ENCODE measurements around the gene LRRN4.

LRRN4 gene

DNA sequence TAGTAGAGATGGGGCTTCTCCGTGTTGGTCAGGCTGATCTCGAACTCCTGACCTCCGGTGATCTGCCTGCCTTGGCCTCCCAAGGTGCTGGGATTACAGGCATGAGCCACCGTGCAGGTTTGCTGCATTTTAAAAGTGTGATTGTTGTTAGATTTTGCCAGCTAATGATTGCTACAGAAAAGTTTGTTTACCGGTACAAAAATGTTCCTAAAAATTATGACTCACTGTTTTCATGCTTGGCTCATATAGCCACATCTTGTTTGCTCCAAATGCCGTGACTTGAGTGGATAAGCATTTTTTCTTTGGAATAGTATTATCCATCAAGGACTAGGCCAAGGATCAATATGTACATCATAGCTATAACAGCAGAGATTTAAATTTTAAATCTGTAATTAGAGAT is 24.3 kb downstream of the LRRN4 start:
- DNase-seq: no peak

DNA sequence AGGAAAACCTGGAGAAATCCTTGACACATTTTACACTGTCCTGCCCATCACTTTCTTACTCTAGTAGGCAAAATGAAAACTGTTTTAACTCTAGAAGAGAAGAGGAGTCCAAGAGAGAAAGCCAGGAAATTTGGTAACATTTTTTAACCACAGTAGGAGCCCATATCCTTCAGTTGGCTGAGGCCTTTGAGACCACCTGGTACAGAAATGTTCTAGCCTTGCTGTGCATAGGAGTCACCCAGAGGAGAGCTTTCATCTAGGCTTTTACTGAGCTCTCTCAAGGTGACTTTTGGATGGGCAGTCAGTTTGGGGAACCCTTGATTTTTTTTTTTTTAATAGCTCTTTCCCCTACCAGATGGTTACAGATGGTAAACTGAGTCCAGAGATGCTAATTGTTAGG is 25.0 kb downstream of the LRRN4 start:
- no peak for DNase-seq

DNA sequence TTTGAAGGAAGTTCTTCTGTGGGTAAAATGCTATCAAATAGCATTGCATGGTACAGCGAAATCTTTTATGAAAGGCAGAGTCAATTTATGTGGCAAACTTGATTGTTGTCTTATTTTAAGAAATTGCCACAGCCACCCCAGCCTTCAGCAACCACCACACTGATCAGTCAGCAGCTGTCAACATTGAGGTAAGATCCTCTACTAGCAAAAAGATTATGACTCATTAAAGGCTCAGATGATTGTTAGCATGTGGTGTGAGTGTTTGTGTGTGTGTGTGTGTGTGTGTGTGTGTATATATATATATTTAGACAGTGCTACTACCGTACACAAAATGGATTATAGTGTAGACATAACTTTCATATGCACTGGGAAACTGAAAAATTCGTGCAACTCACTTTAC is 27.8 kb downstream of the LRRN4 start:
- no peak for DNase-seq

DNA sequence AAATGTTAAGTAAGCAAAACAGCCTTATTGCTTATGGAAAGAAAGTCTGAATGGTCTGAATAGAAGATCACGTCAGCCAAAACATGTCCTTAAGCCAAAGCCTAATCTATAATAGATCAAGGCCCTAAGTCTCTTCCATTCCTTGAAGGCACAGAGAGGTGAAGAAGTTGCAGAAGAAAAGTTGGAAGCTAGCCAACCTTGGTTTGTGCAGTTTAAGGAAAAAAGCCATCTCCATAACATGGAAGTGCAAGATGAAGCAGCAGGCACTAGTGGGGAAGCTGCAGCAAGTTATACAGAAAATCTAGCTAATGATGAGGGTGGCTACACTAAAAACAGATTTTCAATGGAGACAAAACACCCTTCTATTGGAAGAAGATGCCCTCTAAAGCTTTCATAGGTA is 29.1 kb downstream of the LRRN4 start:
- DNase-seq: no peak

DNA sequence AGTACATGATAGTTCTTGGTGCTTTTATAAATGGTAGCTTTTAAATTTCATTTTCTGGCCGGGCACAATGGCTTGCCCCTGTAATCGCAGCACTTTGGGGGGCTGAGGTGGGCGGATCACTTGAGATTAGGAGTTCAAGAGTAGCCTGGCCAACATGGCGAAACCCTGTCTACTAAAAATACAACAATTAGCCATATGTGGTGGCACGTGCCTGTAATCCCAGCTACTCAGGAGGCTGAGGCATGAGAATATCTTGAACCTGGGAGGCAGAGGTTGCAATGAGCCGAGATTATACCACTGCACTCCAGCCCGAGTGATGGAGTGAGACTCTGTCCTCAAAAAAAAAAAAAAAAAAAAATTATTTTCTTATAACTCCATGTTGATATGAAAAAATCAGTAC is 36.0 kb downstream of the LRRN4 start:
- DNase-seq: no peak

DNA sequence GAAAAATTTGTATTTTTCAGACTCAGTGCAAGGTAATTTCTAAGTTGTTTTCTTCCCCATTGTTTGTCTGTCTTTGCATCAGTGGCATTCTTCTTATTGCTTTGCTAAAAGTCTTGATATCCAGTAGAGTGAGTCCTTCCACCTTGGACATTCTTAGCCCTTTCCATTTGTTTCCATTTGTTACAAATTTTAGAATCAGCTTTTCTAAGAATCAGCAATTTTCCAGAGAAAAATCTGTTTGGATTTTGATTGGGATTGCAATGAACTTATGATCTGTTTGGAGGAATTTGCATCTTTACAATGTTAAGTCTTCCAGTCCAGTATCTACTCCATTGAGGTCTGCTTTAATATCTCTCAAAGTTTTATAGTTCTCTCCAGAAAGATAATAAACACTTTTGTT is 36.4 kb downstream of the LRRN4 start:
- no peak for DNase-seq

DNA sequence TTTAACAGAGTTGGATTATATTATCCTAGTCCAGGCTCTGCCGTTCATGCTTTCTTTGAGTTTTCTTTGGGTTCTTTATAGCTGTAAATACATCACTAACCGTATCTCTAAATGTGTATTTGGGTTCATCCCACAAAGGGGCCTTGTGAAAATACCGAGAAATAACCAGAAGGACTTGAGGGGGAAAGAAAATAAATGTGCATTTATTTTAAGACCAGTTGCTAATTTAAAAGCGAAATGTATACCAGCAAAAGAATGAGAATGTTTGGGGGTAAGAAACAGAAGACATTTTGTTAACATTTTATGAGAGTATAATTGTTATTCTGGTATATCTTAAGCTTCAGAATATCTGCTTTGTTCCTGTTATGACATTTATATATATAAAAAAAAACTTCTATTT is 38.9 kb downstream of the LRRN4 start:
- DNase-seq: no peak

DNA sequence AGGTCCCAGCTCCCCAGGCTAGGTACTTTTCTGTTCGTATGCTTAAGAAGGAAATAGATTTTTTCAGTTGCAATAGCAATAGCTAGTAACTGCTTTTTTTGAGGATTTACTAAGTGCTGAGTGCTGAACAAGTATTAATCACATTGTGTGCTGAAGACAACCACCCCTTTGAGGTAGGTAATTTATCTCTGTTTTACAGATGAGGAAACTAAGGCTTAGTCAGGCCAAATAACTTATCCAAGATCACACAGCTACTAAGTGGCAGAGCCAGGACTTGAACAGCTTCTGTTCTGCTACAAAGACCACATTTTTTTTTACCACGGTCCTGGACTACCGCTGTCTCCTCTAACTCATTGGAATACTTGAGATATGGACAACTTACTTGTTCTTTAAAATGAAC is 39.8 kb downstream of the LRRN4 start:
- no peak for DNase-seq

DNA sequence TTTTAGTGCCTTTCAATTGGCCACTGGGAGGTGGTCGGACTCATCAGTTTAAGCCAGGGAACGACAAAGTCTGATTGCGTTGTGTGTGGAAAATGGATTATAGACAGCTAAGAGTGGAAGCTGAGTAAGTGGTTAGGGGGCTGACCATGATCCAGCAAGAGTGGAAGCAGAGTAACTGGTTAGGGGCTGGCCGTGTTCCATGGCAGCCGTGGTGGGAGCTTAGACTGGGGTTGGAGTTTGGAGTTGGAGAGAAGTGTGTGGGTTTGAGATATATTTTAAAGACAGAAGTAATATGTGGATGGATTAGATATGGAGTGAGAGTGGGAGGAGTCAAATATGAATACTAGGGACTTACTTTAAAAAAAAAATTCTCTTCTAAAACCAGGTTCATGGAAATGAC is 41.7 kb downstream of the LRRN4 start:
- no peak for DNase-seq

DNA sequence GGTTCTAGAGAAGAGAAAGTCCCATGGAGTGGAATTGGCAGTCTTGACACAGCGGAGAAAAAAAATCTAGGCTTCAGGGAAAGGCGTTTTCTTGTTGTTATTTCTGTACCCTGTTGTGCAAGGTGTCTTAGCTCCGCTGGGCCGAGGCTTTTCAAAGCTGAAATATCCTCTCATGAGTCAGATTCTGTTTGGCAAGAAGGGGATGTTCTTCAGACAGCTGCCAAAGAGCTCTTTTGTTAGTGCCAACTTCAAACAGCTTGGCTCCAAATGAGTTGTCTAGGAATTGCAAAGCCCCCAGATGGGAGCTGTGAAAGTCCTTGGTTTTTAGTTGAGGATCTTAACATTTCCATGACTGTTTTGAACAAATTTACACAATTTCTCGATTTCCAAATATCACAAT is 45.6 kb downstream of the LRRN4 start:
- no peak for DNase-seq

DNA sequence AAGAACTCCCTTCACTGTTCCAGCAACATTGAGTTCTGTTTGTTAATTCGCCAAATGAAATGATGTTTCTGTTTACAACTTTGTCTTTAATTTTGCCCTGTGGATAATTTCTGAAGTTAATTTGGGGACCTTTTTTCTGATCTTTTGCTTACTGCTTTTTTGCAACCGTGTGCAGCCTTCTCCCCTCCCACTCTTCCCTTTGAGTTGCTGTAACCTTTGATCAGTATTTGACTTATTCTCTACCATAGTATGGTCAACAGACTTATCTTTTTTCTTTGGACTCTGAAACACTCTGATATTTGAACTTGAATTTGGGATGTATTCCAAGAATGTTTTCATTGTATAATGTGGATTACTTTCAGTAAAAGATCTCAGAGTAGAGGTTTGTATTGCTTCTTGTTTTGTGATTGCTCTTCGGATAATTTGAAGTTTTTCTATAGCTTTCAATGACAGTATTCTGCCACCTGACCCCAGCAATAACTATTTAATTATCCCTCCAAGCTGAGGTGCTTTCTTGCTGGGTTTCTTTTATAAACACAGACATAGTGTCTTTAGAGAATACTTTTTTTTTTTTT is 46.2 kb downstream of the LRRN4 start:
- DNase-seq: no peak

DNA sequence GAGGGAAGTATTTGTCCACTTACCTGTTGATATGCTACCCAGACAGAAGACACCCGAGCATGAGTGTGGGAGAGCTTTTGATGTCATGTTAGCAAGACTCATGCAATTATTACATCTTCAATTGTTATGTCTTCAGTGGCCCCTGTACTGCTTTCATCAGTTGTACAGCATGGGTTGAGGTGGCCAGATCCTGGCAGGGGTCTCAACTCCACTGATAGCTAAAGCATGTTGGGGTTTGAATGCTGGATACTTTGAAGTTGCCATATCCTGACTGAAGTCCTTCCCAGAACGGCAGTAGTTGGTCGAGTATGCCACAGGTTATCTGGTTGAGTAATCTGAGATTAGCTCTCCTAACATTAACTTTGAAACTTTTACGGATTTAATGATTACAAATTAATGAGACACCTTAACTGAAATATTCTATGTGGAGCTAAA is 46.7 kb downstream of the LRRN4 start:
- DNase-seq: no peak

DNA sequence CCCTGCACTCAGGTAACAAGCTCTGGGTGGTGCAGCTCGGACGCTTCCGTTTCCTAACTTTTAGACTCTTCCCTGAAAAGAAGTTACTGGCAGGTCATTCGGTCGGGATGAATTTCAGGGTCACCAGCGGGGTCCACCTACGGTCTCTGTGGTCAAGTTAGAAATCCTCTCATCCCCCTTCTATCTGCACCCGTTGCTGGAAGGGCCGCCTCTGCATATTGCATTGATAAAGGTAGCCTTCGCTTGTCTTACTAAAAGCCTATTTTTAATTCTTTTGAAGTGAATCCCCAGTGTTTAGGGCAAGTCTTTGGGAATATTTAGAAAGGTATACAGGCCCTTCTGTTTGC is 47.3 kb downstream of the LRRN4 start:
- no peak for DNase-seq

DNA sequence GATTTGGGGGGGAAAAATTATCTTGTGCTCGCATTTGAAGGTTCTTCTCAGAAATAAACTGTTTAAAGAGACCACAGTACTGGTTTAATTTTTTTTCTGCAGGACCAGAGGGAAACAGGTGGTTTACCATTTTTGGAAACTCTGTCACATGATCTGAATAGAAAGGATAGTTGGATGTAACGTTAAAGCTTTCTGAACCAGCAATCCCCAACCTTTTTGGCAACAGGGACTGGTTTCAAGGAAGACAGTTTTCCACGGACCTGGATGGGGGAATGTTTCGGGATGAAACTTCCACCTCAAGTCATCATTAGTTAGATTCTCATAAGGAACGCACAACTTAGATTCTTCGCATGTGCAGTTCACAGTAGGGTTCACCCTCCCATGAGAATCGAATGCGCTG is 53.0 kb downstream of the LRRN4 start:
- DNase-seq: no peak

DNA sequence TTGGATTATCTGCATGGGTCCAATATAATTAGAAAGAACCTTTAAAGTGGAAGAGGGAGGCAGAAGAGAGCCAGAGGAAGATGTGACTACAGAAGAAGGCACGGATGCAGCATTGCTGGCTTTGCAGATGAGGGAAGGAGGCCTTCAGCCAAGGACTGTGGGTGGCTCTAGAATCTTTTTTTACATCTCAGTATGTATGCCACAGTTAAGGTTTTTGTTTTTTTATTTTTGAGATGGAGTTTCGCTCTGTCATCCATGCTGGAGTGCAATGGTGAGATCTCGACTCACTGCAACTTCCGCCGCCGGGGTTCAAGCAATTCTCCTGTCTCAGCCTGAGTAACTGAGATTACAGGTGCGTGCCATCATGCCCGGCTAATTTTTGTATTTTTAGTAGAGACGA is 54.1 kb downstream of the LRRN4 start:
- no peak for DNase-seq

DNA sequence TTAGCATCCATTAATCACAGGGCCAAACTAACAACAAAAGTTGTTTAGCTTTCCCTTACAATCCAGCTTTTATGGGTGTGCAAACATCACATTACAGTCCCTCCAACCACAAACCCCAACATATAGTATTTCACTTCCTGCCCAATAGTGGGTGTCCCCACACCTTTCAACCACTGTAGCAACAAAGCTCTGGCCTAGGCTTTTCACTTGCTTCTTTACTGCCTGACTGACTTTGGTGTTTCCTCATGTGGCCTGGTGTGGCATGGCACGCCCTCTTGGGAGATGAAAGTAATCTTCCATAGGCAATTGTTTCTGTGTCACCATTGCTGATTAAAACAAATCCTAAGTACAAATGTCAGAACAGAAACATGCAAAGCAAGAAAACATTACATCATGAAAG is 57.1 kb downstream of the LRRN4 start:
- no peak for DNase-seq

DNA sequence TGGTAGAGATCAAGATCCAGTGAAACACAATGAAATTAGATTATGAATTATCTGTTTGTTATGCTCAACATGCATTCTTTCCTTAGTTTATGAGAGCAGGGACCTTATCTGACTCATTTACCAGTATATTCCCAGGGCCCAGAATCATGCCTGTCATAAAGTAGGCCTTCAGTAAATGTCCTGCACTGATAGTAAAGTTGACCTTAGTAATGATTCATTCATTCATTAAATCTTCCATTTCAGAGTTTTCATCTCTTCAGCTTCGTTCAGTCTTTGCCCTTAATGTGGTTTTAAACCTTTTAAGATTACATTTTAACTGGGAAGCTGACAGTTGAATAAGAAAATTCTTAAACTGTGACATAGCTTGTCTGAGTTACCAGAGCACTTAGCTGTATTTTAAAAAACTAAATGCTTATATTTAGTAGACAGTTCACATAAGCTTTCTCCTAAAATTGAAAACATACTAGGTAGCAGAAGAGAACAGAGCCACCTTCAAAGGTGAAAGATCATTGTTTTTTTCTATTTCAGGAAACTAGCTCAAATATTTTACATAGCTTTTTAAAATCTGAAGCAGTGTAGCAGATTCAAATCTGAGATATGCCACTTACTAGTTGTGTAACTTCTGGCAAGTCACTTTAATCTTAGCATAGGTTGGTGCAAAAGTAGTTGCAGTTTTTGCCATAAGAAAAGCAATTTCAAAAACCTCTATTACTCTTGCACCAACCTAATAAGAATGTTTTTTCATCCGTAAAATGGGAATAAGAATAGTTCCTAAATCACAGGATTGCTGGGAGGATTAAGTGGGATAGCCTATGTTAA is 62.0 kb downstream of the LRRN4 start:
- DNase-seq: no peak

DNA sequence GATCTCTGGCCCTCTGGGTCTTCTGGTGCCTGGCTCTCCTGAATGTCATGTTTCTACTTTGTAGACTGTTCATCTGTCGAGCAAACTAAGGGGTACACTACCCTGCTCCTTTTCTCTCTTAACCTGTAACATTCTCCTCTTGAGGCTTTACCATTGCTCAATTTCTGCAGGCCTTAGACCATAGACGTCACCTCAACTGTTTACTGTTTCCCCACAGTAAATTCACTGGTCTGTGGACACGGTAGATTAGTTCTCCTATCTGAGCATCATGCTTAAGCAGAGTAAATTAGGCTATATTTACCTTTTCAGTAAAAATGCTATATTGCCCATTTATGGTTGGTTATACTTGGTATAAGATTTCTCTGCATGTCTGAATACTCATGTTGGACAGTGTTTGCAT is 62.9 kb downstream of the LRRN4 start:
- DNase-seq: no peak

All from NCI-H2171 (cell line).